NB4 (cell line): ENCODE data around the gene RERE.

Experiments
- POLR2A ChIP-seq: IDR thresholded peaks from 2 replicates; pipeline ENCODE4 v1.6.1; 2011; ENCODE audit warnings: mild to moderate bottlenecking; ENCODE audit not compliant: insufficient read length; ENCODE audit errors: extremely low read depth
- TF ChIP-seq, protein P1 (sequence below): IDR thresholded peaks from one replicate; pipeline ENCODE4 v1.5.1; 2012; ENCODE audit warnings: low read depth, low read length

DNA sequence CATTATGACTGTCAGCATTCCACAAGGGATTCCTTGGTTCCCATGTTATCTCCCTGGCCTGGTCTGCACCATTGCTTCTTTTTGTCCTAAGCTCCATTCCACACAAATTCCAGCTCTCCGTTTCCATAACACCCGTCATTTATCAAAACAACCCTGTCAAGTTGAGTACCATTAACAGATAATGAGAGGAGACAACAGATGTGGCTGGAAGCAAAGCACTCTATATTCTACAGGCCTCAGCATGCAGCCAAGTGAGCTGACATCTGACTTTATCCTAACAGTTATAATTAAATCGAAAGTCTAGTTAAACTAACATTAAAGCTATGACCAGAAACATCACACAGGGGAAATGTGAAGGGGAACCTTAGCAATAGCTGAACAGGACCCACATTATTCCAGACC lies 110.4 kb downstream of the RERE start:
- TF ChIP-seq, protein P1, sequence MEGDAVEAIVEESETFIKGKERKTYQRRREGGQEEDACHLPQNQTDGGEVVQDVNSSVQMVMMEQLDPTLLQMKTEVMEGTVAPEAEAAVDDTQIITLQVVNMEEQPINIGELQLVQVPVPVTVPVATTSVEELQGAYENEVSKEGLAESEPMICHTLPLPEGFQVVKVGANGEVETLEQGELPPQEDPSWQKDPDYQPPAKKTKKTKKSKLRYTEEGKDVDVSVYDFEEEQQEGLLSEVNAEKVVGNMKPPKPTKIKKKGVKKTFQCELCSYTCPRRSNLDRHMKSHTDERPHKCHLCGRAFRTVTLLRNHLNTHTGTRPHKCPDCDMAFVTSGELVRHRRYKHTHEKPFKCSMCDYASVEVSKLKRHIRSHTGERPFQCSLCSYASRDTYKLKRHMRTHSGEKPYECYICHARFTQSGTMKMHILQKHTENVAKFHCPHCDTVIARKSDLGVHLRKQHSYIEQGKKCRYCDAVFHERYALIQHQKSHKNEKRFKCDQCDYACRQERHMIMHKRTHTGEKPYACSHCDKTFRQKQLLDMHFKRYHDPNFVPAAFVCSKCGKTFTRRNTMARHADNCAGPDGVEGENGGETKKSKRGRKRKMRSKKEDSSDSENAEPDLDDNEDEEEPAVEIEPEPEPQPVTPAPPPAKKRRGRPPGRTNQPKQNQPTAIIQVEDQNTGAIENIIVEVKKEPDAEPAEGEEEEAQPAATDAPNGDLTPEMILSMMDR = no peak
- TF ChIP-seq POLR2A = no peak
